Mesendoderm (in vitro differentiated cells): ENCODE results near the gene CD7.
A peak's percentile ranks its signal among the peaks of the same experiment; 100 is the strongest.

Experiments
- DNase-seq: peaks from one replicate; pipeline ENCODE4 v3.0.0; 2013
- H2AK5ac ChIP-seq: 2 replicates; pipeline ENCODE4 v1.6.1; 2013; ENCODE audit warnings: low read length, inconsistent platforms
- H2BK120ac ChIP-seq: 2 replicates; pipeline ENCODE4 v1.6.1; 2013; ENCODE audit warnings: low read depth, mild to moderate bottlenecking, low read length, moderate library complexity, mixed read lengths
- H2BK15ac ChIP-seq: replicated peaks from 2 replicates; pipeline ENCODE4 v1.6.1; 2013; ENCODE audit warnings: low read depth, mild to moderate bottlenecking, moderate library complexity
- H2BK5ac ChIP-seq: 2 replicates; pipeline ENCODE4 v1.6.1; 2013; ENCODE audit warnings: low read length, inconsistent platforms
- H3K18ac ChIP-seq: 2 replicates; pipeline ENCODE4 v1.6.1; 2013; ENCODE audit warnings: mild to moderate bottlenecking, low read length, mixed read lengths
- H3K23ac ChIP-seq: one replicate; pipeline ENCODE4 v1.6.1; 2013; ENCODE audit warnings: low read length
- H3K27ac ChIP-seq: 2 replicates; pipeline ENCODE4 v1.5.1; 2013; ENCODE audit warnings: low read depth, mild to moderate bottlenecking, inconsistent platforms, low read length, moderate library complexity
- H3K27me3 ChIP-seq: 2 replicates; pipeline ENCODE4 v1.6.1; 2013; ENCODE audit warnings: low read length, control low read depth, mild to moderate bottlenecking, inconsistent platforms; ENCODE audit not compliant: insufficient read depth, poor library complexity
- H3K36me3 ChIP-seq: 2 replicates; pipeline ENCODE4 v1.6.1; 2013; ENCODE audit warnings: low read length, inconsistent platforms; ENCODE audit not compliant: control insufficient read depth, insufficient read depth
- H3K4ac ChIP-seq: one replicate; pipeline ENCODE4 v1.6.1; 2013; ENCODE audit warnings: low read depth, mild to moderate bottlenecking, low read length, moderate library complexity
- H3K4me1 ChIP-seq: 2 replicates; pipeline ENCODE4 v1.6.1; 2013; ENCODE audit warnings: low read depth, low read length, inconsistent platforms; ENCODE audit not compliant: control insufficient read depth
- H3K4me2 ChIP-seq: 2 replicates; pipeline ENCODE4 v1.6.1; 2013; ENCODE audit warnings: low read length
- H3K4me3 ChIP-seq: 2 replicates; pipeline ENCODE4 v1.5.1; 2013; ENCODE audit warnings: mild to moderate bottlenecking, low read length
- H3K56ac ChIP-seq: one replicate; pipeline ENCODE4 v1.6.1; 2013; ENCODE audit warnings: low read length
- H3K79me1 ChIP-seq: 2 replicates; pipeline ENCODE4 v1.6.1; 2013; ENCODE audit warnings: low read length, inconsistent platforms
- H3K79me2 ChIP-seq: 2 replicates; pipeline ENCODE4 v1.6.1; 2013; ENCODE audit warnings: mild to moderate bottlenecking, low read length; ENCODE audit not compliant: control insufficient read depth, insufficient read depth
- H3K9ac ChIP-seq: 2 replicates; pipeline ENCODE4 v1.6.1; 2013; ENCODE audit warnings: low read length, inconsistent platforms
- H4K5ac ChIP-seq: one replicate; pipeline ENCODE4 v1.6.1; 2013; ENCODE audit warnings: low read length
- H4K8ac ChIP-seq: one replicate; pipeline ENCODE4 v1.6.1; 2013; ENCODE audit warnings: low read depth, mild to moderate bottlenecking, control low read depth, low read length, moderate library complexity
- WGBS: extraction: QIAGEN DNeasy Blood & Tissue Kit; methylation state at CpG from one replicate; pipeline ENCODE4 v1.1.7; 2013; ENCODE audit warnings: low lambda C conversion rate, missing lambda C conversion rate; ENCODE audit not compliant: insufficient coverage; ENCODE audit errors: extremely low coverage; 5-methylcytosine and 5-hydroxymethylcytosine counted together

Gene CD7

GRCh38 chr17:82269882-82270500, 47.4 kb downstream of the CD7 start:
- Histone ChIP-seq H3K36me3 (peaks cover 16% of the 10 kb centered on the region), H3K4me2 (no peak overlapping the region), H3K23ac (peak overlapping the region; percentile 48), H3K4me3 (no peak overlapping the region), H2BK120ac (no peak overlapping the region), H4K8ac (no peak overlapping the region), H3K79me1 (peaks cover 24% of the 10 kb centered on the region), H2AK5ac (no peak overlapping the region), H3K27ac (no peak overlapping the region), H2BK5ac (no peak overlapping the region), H3K27me3 (no peaks in the 10 kb centered on the region), H4K5ac (no peak overlapping the region), H2BK15ac (no peak overlapping the region), H3K56ac (no peak overlapping the region), H3K18ac (no peak overlapping the region), H3K79me2 (peaks cover 73% of the 10 kb centered on the region), H3K4ac (no peak overlapping the region), H3K9ac (no peak overlapping the region), H3K4me1 (peaks cover 5% of the 10 kb centered on the region)
- no CpG with 5 or more reads among the region's 13 CpGs for WGBS
- no peak for DNase-seq

DNA sequence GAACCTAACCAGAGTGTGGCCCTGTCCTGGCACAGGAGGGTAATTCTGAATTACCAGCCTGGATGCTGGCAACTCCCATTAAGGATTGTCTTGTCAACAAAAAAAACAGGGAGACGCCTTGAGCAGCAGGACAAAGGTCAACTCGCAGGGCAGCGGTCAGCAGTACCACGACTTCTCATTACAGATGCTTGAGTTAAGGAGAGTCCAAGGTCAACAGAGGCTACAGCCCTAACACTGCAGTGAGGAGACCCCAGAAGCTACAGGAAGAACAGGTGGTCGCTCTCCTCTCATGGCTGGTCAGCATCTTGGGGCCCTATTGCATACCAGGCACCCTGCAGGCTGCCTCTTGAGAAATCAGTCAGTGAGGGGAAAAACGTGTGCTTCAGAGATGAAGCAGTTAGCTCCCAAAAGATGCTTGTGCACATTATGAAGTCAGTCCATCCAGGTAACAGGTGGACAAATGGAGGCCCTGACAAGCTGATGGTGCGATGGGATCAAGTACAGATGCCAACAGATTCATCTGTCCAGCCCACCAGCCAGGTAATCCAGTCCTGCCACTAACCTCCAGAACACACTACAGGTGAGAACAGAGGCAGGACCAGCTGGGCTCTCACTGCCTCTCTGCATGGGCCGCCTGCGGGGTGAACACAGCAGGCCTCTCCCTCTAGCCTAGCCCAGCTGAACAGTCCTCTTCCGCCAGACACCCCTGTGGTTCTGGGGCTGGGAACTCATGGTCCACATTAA, 48.1 kb downstream of the CD7 start:
- no peak overlapping the region for H3K27ac ChIP-seq
- WGBS = no CpG with 5 or more reads among the region's 10 CpGs
- H3K79me1 ChIP-seq = peaks cover 26% of the 10 kb centered on the region

GRCh38 chr17:82267575-82268379, 49.6 kb downstream of the CD7 start:
- H3K23ac ChIP-seq = no peak overlapping the region
- no peak overlapping the region for H2BK5ac ChIP-seq
- no peak overlapping the region for H3K4me3 ChIP-seq
- H3K79me2 ChIP-seq = peaks cover 81% of the 10 kb centered on the region
- H3K56ac ChIP-seq = no peak overlapping the region
- WGBS = no CpG with 5 or more reads among the region's 21 CpGs
- no peak overlapping the region for H3K4me2 ChIP-seq
- no peak overlapping the region for H3K4ac ChIP-seq
- no peak overlapping the region for H3K18ac ChIP-seq
- H3K27me3 ChIP-seq = no peaks in the 10 kb centered on the region
- H2AK5ac ChIP-seq = no peak overlapping the region
- peaks cover 33% of the 10 kb centered on the region for H3K79me1 ChIP-seq
- no peak overlapping the region for H3K9ac ChIP-seq
- H4K8ac ChIP-seq = no peak overlapping the region
- peaks cover 5% of the 10 kb centered on the region for H3K4me1 ChIP-seq
- H2BK15ac ChIP-seq = no peak overlapping the region
- no peak overlapping the region for H2BK120ac ChIP-seq
- H4K5ac ChIP-seq = no peak overlapping the region
- DNase-seq = no peak
- H3K36me3 ChIP-seq = peaks cover 23% of the 10 kb centered on the region
- H3K27ac ChIP-seq = no peak overlapping the region

More for the DNA sequence above, 48.1 kb downstream of the CD7 start:
- Histone ChIP-seq H3K9ac (no peak overlapping the region), H3K23ac (no peak overlapping the region), H3K4me1 (peaks cover 5% of the 10 kb centered on the region), H3K56ac (no peak overlapping the region), H4K8ac (no peak overlapping the region), H3K4ac (no peak overlapping the region), H3K4me3 (no peak overlapping the region), H4K5ac (no peak overlapping the region), H3K27me3 (no peaks in the 10 kb centered on the region), H3K4me2 (no peak overlapping the region), H3K79me2 (peaks cover 75% of the 10 kb centered on the region), H2BK5ac (no peak overlapping the region), H2BK120ac (no peak overlapping the region), H3K18ac (no peak overlapping the region), H3K36me3 (peaks cover 18% of the 10 kb centered on the region), H2BK15ac (no peak overlapping the region), H2AK5ac (no peak overlapping the region)
- DNase-seq = no peak

DNA sequence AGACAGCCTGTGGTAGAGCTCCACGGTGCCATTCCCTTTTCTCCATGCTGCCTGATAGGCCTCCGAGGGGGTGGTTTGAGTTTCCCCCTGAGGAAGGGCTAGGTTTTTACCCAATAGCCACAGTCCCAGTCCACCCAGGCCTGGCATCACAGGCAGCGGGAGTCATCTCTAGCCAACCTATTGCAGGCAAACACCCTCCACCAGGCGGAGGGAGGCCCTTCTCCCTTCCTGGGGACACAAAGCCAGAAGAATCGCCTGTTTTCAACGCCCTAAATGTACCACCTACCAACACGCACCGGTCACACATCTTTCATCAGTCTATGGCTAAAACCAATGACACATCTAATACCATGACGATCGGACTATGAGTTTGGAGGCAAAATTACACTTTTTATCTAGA, 51.3 kb downstream of the CD7 start:
- H3K79me1 ChIP-seq = peaks cover 33% of the 10 kb centered on the region
- no peak overlapping the region for H3K4ac ChIP-seq
- no peak overlapping the region for H4K5ac ChIP-seq
- peaks cover 77% of the 10 kb centered on the region for H3K79me2 ChIP-seq
- no peak overlapping the region for H3K56ac ChIP-seq
- H2BK120ac ChIP-seq = no peak overlapping the region
- H3K9ac ChIP-seq = no peak overlapping the region
- no peak overlapping the region for H3K4me2 ChIP-seq
- no peak overlapping the region for H4K8ac ChIP-seq
- H2BK5ac ChIP-seq = no peak overlapping the region
- DNase-seq = no peak
- H3K27ac ChIP-seq = no peak overlapping the region
- H3K18ac ChIP-seq = no peak overlapping the region
- no peak overlapping the region for H2BK15ac ChIP-seq
- WGBS = no CpG with 5 or more reads among the region's 10 CpGs
- peaks cover 25% of the 10 kb centered on the region for H3K36me3 ChIP-seq
- H3K27me3 ChIP-seq = no peaks in the 10 kb centered on the region
- H2AK5ac ChIP-seq = no peak overlapping the region
- H3K23ac ChIP-seq = no peak overlapping the region
- H3K4me1 ChIP-seq = no peaks in the 10 kb centered on the region
- H3K4me3 ChIP-seq = no peak overlapping the region
